ENCODE results near the gene PGA3.

DNA sequence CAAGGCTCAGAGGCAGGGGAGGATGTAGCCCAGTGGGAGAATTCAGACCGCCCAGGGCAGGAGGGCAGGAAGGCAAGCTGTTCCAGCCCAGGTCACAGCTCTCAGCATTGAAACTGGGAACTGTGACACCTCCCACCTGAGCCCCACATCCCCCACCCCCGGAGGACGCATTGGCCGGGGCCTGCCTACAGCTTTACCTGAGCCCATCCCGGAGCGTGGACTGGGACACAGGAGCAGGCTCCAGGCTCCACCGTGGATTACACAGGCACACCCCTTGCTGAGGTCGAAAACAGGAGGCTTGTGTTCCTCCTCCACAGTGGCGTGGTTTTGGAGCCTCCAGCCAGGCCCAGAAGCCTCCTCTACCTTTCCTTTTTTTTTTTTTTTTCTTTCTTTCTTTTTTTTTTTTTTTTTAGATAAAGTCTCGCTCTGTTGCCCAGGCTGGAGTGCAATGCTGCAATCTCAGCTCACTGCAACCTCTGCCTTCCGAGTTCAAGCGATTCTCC, 9.1 kb upstream of the PGA3 start:
- TF ChIP-seq CTCF (IDR thresholded peaks at IDR 0.05; ENCODE audit: control extremely low read depth in 1 of 3, insufficient read depth in 1 of 3, low read depth in 1 of 3, low read length in 3 of 3) (no peak), ZNF274 (IDR thresholded peaks at IDR 0.05; ENCODE audit: borderline replicate concordance, extremely low read depth, low read length) (no peak), POLR2A (IDR thresholded peaks at IDR 0.05; ENCODE audit: control extremely low read depth in 1 of 2, low read depth in 2 of 2, low read length in 2 of 2) (no peak)

Measured in H1 (cell line).